T47D (cell line): Measurements from ENCODE around the gene AFF1.

Experiments
- DNase-seq, 2 experiments: peaks; one replicate each; pipeline versions ENCODE4 v3.0.0 to v3.0.0-alpha.2; 2011 to 2012; ENCODE audit warnings: low read depth in 1 of 2, low spot score in 1 of 2
- JUND ChIP-seq: IDR thresholded peaks from 2 replicates; pipeline ENCODE4 v1.6.1; 2012; ENCODE audit warnings: low read depth
- in situ Hi-C: cut with HindIII; loops from 2 replicates; pipeline ENCODE4 v1.10.0; 2016; ENCODE audit warnings: low sequenced_read_pairs, low pct_unique_long_range_greater_than_20kb

AFF1 gene

GRCh38 chr4:87166296-87166854 lies 231.6 kb downstream of the AFF1 start:
- DNase-seq, result no peak
- TF ChIP-seq JUND, result no peak
- in situ Hi-C loops, result no loop called here

GRCh38 chr4:87171944-87172343 lies 237.1 kb downstream of the AFF1 start:
- in situ Hi-C loops, result no loop called here
- DNase-seq, result no peak
- no peak for TF ChIP-seq JUND

GRCh38 chr4:87174672-87175071 lies 239.9 kb downstream of the AFF1 start:
- no peak for DNase-seq
- TF ChIP-seq JUND, result no peak
- in situ Hi-C loops, result no loop called here

- TF ChIP-seq JUND, result no peak
Measured at GRCh38 chr4:87179751-87180150, 244.9 kb downstream of the AFF1 start.

GRCh38 chr4:87180767-87181166 lies 246.0 kb downstream of the AFF1 start:
- TF ChIP-seq JUND, result no peak

More at GRCh38 chr4:87179751-87180150, 244.9 kb downstream of the AFF1 start:
- in situ Hi-C loops, result no loop called here
- DNase-seq, result no peak

GRCh38 chr4:87185146-87185870 lies 250.5 kb downstream of the AFF1 start:
- in situ Hi-C loops, result no loop called here
- TF ChIP-seq JUND, result no peak
- DNase-seq, result no peak

More at GRCh38 chr4:87180767-87181166, 246.0 kb downstream of the AFF1 start:
- in situ Hi-C loops, result no loop called here
- DNase-seq, result no peak

GRCh38 chr4:87188048-87188447 lies 253.2 kb downstream of the AFF1 start:
- TF ChIP-seq JUND, result no peak
- in situ Hi-C loops, result no loop called here
- peak in 1 of 2 experiments; percentile 51 for DNase-seq

GRCh38 chr4:87188932-87189331 lies 254.1 kb downstream of the AFF1 start:
- peak in 1 of 2 experiments; percentile 61 for DNase-seq
- in situ Hi-C loops, result no loop called here
- no peak for TF ChIP-seq JUND
